Cardiac muscle cell (in vitro differentiated cells and primary cell): ENCODE results near the gene GSK3B. TPM values are rescaled to one million over a fixed set of nuclear protein-coding genes. Genes with fewer than 3 reads are reported as not detected.

Experiments
- DNase-seq, 2 donors: peaks; one replicate each; pipeline versions ENCODE4 v3.0.0 to v3.0.0-alpha.2; 2010 to 2017; ENCODE audit warnings: low read depth in 1 of 2, low spot score in 1 of 2
- H3K27ac ChIP-seq: fragments of 200-600 bp; sonication (generic); 2 replicates; pipeline ENCODE4 v1.5.1; 2016
- H3K27me3 ChIP-seq: fragments of 200-600 bp; sonication (generic); 2 replicates; pipeline ENCODE4 v1.6.0; 2016; ENCODE audit warnings: control low read depth
- H3K36me3 ChIP-seq: fragments of 200-600 bp; sonication (generic); 2 replicates; pipeline ENCODE4 v1.5.1; 2016; ENCODE audit warnings: control low read depth
- H3K4me1 ChIP-seq: fragments of 200-600 bp; sonication (generic); 2 replicates; pipeline ENCODE4 v1.8.1; 2017; ENCODE audit warnings: low read depth, mild to moderate bottlenecking, mixed run types
- H3K4me3 ChIP-seq: fragments of 200-600 bp; sonication (generic); 2 replicates; pipeline ENCODE4 v1.5.1; 2016; ENCODE audit warnings: mild to moderate bottlenecking
- H3K9me3 ChIP-seq: fragments of 200-600 bp; sonication (generic); 2 replicates; pipeline ENCODE4 v1.5.1; 2017; ENCODE audit warnings: low read depth, mild to moderate bottlenecking, control low read depth
- CTCF ChIP-seq: IDR thresholded peaks from 2 replicates; pipeline ENCODE4 v1.5.1; 2012; ENCODE audit warnings: low read depth, mild to moderate bottlenecking, low read length
- polyA plus RNA-seq: library from polyadenylated mRNA; unstranded; fragments of >200 nt; fragmentation: Nextera tagmentation; extraction: Ambion mirVana; gene quantifications from 2 replicates; pipeline ENCODE4 v1.2.1, GENCODE V29; 2016
- total RNA-seq: library from RNA; depleted of rRNA; stranded (reverse); fragments of >200 nt; gene quantifications from 2 replicates; pipeline ENCODE4 v1.2.3, GENCODE V29; 2016

Gene GSK3B
- total and polyA plus RNA-seq, 2 experiments from 2014 or later = 20.4 to 48.3 TPM

GRCh38 chr3:119912220-119912619, 182.0 kb downstream of the GSK3B start:
- TF ChIP-seq CTCF = no peak
- H3K36me3 ChIP-seq = no peaks in the 10 kb centered on the region
- no peak overlapping the region for H3K27ac ChIP-seq
- no peaks in the 10 kb centered on the region for H3K9me3 ChIP-seq
- H3K4me3 ChIP-seq = no peak overlapping the region
- peaks cover 21% of the 10 kb centered on the region for H3K4me1 ChIP-seq
- H3K27me3 ChIP-seq = no peaks in the 10 kb centered on the region
- no peak for DNase-seq

- Histone ChIP-seq H3K4me3 (no peak overlapping the region), H3K9me3 (no peaks in the 10 kb centered on the region), H3K27me3 (no peaks in the 10 kb centered on the region), H3K4me1 (peaks cover 21% of the 10 kb centered on the region), H3K36me3 (no peaks in the 10 kb centered on the region), H3K27ac (no peak overlapping the region)
- no peak for TF ChIP-seq CTCF
- no peak for DNase-seq
Observed at GRCh38 chr3:119911748-119912147, 182.5 kb downstream of the GSK3B start.

GRCh38 chr3:119902061-119902460, 192.2 kb downstream of the GSK3B start:
- no peaks in the 10 kb centered on the region for H3K9me3 ChIP-seq
- H3K27ac ChIP-seq = no peak overlapping the region
- H3K27me3 ChIP-seq = no peaks in the 10 kb centered on the region
- H3K36me3 ChIP-seq = peaks cover 12% of the 10 kb centered on the region
- H3K4me3 ChIP-seq = no peak overlapping the region
- TF ChIP-seq CTCF = no peak
- no peak for DNase-seq
- no peaks in the 10 kb centered on the region for H3K4me1 ChIP-seq

GRCh38 chr3:119901148-119901547, 193.1 kb downstream of the GSK3B start:
- no peak overlapping the region for H3K4me3 ChIP-seq
- no peaks in the 10 kb centered on the region for H3K4me1 ChIP-seq
- H3K9me3 ChIP-seq = no peaks in the 10 kb centered on the region
- no peaks in the 10 kb centered on the region for H3K27me3 ChIP-seq
- no peak for TF ChIP-seq CTCF
- H3K36me3 ChIP-seq = peaks cover 12% of the 10 kb centered on the region
- no peak overlapping the region for H3K27ac ChIP-seq
- no peak for DNase-seq

- Histone ChIP-seq H3K9me3 (no peaks in the 10 kb centered on the region), H3K4me3 (no peak overlapping the region), H3K27me3 (no peaks in the 10 kb centered on the region), H3K36me3 (peaks cover 3% of the 10 kb centered on the region), H3K4me1 (no peaks in the 10 kb centered on the region), H3K27ac (no peak overlapping the region)
- no peak for DNase-seq
- no peak for TF ChIP-seq CTCF
Observed at GRCh38 chr3:119899192-119899511, 195.1 kb downstream of the GSK3B start.

GRCh38 chr3:119898478-119899191, 195.6 kb downstream of the GSK3B start:
- Histone ChIP-seq H3K4me1 (no peaks in the 10 kb centered on the region), H3K9me3 (no peaks in the 10 kb centered on the region), H3K27ac (no peak overlapping the region), H3K27me3 (no peaks in the 10 kb centered on the region), H3K36me3 (peaks cover 3% of the 10 kb centered on the region), H3K4me3 (no peak overlapping the region)
- DNase-seq = no peak
- TF ChIP-seq CTCF = no peak
